EH (cell line): Measurements from ENCODE around the gene CACNA2D1.
"Not testable (repeated sequence)": the region's sequence is repeated elsewhere in the genome, so short reads cannot be mapped to it uniquely, and the experiment has no call there.

Experiments
- DNase-seq: peaks from one replicate; pipeline ENCODE4 v3.0.0-alpha.2; 2015; ENCODE audit warnings: low read depth

CACNA2D1 gene

DNA sequence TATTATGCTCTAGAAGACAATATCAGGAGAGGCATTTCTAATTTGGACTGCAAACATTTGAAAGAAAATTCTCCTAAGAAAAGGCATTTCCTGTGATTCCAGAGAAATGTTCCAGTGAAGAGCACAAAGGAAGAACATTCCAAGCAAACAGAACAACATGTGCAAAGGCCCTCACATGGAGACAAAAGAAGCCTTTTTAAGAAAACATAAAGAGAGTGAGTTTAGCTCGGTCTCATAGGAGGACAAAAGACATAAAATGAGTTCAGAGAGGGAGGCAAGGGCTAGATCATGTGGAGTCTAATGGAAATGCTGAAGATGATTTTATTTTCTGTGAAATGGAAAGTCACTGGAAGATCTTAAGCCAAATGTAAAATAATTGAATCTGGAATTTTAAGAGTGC lies 404.0 kb downstream of the CACNA2D1 start:
- DNase-seq: peak; percentile 42

DNA sequence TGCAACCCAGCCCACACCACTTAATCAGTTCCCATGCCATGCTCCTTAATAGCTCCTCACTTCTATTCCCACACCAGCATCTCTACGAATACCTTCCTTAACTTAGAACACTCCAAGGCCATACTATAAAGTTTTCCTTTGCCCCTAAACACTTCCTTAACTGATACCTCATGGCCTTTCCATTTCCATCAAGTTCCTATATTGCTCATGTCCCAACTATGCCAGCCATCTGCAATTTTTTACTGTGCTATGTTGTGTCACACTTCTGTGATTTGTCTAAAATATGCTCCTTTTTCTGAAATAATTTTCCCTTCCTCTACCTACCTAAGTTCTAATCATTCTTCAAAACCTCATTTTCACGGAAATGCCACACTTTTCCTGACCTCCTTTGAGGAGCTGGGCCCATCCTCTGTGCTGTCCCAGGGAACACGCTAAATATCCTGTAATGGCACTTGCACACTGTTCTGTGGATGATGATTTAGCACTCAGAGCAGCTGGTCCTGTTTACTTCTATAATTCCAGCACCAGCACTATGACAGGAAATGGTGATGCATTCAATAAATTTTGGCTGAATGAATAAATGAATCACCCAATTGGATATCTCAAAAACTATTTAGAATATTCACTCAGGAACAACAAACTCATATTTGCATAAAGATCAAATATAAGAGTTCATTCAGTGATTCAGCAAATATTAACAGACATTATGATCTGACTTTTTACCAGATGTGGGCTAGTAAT lies 407.3 kb downstream of the CACNA2D1 start:
- DNase-seq: peak; percentile 88

DNA sequence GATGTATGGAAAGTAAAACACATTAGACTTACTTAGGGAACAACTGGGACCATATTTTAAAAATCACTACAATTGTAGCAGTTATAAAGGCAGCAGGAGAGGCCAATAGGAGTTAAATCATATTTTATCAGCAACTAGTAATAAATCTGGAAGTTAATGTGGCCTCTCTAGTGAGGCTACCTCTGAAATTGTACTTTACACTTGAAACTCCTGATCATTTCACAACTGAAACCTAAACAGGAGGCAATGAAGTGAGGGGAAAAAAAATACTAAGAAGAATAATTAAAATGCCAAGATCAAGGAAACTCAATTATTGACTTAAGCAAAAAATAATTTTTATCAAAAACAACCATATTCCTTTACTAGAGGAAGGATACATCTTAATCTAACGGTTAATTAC lies 408.1 kb downstream of the CACNA2D1 start:
- no peak for DNase-seq

DNA sequence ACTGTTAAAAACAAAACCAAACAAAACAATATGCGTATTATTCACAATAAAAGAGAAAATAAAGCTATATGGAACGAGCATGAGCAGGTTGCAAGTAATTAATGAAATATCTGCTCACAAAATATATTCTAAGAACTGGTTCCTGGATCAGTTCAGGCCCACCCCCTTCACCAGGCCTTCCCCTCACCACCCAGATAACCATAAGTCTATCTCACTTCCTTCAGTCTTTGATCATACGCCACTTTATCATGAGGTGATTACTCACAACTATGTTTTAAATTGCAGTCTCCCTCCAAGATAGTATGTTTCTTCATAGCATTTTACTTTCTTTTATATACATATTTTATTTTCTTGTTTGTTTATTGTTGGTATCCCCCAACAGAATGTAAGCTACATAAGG lies 410.7 kb downstream of the CACNA2D1 start:
- DNase-seq: no peak

DNA sequence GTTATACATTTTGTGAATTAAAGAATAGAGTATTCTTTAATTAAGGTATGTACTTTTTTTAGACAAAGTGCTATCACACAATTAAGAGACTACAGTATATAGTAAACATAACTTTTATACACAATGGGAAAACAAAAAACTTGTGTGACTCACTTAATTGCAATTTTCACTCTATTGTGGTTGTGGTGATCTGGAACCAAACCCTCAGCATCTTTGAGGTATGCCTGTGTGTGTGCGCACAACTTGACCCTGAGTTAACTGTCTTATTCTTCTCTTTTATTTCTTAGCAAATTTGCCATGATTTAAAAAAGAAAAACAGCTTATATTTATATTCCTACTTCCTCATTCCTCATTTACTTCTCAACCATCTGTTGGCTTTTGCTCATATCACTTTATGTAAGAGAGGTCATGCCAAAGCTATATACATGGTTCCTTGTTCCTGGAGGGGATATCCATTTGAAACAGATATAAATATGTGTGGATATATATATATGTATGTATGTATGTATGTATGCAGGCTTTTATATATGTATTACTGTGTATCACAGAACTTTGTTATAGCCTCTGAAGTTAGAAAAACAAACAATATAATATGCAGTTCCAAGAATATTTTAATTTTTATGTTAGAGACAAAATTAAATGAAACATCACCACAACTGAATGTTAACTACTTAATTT lies 414.2 kb downstream of the CACNA2D1 start:
- DNase-seq: peak; percentile 24

DNA sequence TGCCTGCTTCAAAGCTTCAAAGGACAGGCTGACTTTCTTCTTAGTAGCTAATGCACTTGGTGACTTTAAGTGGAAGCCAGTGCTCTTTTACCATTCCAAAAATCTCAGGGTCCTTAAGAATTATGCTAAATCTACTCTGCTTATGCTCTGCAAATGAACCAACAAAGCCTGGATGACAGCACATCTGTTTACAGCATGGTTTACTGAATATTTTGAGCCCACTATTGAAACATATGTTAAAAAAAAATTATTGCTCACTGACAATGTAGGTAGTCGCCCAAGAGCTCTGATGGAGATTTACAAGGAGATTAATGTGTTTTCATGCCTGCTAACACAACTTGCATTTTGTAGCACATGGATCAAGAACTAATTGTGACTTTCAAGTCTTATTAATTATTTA lies 415.5 kb downstream of the CACNA2D1 start:
- no peak for DNase-seq

DNA sequence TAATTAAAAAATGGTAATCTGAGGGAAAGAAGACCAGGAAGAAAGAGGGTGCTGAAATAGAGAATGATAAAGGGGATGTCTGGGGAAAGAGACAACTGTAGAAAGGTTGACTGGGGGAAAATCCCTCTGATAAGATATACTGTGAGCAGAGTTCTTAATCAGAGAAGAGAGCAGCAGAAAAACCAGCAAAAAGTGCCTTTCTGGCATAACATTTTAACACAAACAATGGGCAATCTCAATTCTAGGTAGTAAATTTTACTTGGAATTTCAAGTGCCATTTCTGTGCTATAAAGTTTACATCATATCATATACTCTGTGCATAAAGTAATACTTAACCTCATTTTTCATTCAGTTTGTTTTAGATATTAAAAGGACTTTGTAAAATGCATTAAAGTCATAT lies 421.9 kb downstream of the CACNA2D1 start:
- no peak for DNase-seq

DNA sequence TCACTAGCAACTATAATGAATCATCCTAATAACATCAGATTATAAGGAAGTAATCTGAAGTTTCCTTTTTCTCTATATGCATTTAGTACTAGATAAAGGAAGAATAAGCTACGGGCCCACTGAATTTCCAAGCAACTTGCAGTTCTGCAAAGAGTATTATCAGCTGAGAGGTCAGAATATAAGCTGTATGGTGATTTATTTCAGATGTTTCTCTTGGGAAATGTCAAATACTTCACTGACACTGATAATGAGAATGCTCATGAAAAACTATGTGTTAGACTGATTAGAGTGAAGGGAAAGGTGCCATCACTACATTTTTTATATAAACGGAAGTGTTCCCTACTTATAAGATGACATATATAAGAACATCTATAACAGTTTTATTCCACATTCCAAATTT lies 422.5 kb downstream of the CACNA2D1 start:
- DNase-seq: no peak

DNA sequence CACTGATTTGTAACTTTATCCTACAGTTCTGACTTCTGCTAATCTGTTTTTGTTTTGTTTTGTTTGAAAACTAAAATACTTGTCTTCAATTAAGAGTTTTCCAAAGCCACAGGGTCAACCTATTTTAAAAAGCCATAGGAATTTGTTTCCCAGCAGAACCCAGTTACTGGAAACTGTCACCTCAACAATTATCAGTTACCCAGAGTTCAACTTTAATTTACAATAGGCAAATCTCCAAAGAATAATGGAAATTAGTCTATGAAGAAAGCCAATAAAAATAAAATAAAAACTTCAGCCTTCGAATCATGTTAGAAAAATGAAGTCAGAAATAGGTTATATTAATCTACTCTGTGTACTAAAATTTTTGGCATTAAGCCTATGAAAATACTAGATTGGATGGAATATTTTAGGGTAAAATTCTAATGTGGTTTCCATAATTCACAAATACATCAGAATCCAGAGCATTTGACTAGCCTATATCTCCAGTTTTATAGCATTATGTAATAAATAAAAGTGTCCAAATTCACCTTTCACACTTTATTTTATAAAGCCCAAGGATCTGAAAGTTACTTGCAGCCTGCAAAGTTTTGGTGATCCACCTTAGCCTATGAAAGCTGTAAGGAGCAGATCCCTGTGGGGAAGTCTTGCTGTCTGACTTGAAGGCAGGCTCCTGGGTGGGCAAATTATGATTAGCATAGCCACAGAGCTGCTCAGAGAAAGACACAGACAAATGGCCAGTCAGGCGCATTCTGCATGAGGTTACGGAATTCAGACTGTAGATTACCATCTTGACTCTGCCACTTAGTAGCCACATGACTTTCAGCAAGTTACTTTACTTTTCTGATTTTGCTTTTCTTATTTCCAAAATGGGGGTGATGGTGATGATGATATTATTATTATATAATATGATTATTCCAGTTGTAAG lies 423.8 kb downstream of the CACNA2D1 start:
- DNase-seq: peak; percentile 58

DNA sequence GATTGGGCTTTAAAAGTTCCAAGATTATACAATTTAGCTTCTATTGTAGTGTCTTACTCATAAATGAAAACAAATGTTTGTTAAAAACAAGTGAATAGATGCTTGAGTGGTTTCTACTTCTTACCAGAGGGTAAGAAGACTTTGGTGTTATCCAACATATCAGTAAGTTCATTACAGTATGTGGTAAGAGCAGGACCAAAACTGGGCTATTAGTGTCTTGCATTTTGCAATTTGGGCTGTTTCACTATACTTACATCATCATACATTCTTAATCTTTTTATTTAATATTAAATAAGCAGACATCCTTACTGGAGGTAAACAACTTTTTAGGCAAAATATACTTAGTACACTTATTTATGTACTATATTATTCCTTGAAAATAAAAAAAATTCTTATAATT lies 425.4 kb downstream of the CACNA2D1 start:
- DNase-seq: no peak

DNA sequence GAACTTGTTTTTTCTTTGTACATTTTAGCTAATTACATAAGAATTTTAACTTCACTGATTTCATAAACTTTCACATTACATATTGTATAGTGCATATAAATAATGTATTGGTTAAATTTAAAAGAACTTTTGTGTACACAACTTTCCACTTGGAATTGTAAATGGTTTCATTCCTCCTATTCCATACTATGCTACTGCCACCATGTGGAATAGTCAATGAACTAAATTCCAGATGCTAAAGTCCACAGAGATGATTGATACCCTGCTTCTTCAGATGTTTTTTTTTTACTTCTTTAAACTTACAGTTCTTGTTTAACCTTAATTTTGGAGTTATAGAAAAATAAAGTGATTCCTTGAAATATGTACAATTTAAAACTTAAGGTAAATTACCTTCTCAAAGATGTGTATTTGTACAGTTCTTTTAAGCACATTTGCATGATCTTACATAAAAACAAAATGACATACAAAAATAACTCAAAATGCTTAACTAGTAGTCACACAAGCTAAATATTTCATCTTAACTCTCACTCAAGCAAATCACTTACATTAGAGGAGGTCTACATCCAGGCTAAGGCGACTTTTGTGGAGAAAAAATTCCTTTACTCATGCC lies 426.1 kb downstream of the CACNA2D1 start:
- peak; percentile 54 for DNase-seq

DNA sequence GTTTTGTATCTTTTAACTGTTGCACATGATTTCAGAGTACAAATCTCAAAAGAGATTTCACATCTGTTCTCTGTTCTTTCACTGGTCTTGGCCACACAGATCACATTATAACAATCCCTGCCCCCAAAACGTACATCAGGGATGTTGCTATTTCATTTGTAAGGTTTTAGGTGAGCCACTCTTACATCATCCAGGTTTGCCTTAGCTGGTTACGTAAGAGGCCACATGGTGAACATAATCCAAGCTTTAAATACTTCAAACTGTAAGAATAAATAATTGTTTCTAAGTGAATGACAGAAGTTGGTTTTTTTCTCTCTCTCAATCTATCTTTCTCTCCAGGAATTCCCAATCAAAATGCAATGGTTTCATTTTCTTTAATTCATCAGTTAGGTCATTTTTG lies 427.8 kb downstream of the CACNA2D1 start:
- DNase-seq: no peak

DNA sequence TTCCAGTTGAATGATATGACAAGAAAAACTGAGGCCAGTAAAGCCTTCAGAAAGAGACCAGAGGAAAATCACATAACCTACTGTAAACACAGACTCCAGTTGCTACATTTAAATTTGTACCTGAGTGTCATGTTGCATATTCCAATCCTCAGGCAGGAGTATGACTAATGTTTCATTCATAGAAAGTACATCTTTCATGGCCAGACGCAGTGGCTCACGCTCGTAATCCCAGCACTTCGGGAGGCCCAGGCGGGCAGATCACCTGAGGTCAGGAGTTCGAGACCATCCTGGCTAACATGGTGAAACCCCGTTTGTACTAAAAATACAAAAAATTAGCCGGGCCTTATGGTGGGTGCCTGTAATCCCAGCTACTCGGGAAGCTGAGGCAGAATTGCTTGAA lies 429.0 kb downstream of the CACNA2D1 start:
- not testable (repeated sequence) for DNase-seq

DNA sequence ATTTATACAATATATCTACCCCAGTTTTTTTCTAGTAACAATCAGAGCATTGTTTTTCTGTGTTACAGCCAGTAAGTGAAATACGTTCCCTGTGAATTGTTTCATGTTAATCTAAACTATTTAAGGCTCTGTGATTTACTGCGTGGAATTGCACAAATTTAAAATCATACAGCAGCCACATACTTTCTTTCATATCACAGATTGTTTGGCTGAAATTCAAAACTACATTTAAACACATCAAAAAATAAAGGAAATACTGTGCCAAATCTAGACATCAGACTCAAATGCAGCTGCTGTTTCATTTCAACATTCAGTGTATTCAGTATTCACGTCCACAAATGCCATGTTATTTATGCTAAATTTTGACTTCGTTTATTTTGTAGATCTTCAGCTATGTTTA lies 431.1 kb downstream of the CACNA2D1 start:
- no peak for DNase-seq

DNA sequence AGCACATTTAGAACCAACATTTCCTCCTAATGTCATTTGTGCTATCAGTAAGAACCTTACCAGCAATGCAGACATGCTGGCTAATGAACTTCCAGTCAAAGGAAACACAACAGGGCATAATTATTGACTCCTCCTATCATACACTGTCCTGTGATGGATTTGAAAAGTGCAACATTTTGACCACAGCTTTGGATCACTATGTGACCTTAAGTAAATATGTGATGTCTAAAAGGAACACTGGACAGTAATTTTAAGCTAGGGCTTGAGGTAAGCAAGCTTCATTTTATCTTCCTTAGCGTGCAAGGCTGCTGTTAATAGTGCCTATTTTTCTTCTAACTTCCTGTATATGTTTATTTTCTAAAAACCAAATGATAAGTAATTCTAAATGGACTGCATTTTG lies 433.2 kb downstream of the CACNA2D1 start:
- DNase-seq: no peak

DNA sequence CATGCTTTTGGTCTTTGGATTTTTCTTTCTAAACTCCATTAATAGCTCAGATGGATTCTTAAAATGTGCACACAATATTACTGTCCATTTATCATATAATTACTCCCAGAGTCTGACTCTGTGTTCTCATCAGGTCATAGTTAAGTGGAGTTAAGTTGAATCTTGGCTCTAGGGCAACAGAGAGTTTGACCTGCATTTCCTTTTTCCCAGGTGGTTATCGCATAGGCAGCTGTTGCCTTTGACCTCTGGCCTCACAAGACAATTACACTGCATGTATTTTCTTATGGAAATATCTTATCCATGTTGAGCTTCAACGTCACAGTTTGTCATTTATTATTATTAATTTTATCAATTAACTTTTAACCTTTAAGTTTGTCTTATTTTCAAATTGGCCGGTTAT lies 436.3 kb downstream of the CACNA2D1 start:
- no peak for DNase-seq

DNA sequence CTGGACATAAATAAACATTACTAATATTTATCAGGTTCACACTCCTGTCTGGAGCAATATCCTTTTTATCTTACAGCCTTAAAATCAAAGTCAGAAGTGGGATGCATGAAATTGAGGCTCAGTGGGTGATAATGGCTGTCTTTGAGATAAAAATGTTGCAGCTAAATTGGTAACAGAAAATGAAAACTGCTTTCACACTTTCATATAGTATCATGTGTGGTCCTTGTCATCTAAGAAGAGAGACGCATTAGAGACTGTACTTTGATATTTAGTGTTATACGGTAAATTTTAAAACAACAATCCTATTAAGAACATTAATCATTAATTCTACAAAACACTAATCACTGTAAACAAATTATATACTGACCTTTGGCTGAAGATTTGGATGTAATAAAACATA lies 438.5 kb downstream of the CACNA2D1 start:
- no peak for DNase-seq

DNA sequence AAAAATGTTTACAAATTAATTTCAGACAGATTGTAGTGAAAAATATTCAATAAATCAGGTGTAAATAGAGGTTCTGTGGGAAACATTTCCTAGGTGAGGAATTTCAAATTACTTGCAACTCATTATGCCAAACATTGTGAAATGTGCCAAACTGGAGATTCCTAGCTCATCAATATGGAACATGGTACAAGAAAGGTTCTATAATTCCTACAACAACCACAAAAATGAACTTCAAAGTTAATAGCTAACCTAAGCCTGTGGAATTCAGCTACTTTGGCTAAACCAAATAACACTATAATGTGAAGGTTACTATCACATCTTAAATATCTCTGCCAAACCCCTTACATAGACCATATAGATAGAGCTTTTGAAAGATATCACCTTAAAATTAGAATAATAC lies 450.4 kb downstream of the CACNA2D1 start:
- no peak for DNase-seq

DNA sequence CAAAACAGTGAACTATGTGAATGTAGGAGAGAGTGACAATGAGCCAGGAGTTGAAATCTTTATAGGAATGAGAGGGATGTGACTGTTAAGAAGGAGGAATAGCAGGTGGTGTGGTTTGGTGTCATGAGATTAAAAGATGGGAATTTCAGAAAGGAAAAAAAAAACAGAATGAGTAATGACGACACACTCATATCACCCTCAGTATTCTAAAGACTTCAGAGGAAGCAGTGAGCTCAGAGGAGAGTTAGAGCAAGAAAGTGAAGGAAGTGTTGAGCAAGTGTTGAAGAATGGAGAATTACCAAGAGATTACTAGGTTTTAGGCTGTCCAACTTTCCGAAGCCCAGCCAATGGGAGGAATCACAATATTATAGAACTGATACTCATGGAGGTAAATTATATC lies 453.2 kb downstream of the CACNA2D1 start:
- DNase-seq: peak; percentile 50

DNA sequence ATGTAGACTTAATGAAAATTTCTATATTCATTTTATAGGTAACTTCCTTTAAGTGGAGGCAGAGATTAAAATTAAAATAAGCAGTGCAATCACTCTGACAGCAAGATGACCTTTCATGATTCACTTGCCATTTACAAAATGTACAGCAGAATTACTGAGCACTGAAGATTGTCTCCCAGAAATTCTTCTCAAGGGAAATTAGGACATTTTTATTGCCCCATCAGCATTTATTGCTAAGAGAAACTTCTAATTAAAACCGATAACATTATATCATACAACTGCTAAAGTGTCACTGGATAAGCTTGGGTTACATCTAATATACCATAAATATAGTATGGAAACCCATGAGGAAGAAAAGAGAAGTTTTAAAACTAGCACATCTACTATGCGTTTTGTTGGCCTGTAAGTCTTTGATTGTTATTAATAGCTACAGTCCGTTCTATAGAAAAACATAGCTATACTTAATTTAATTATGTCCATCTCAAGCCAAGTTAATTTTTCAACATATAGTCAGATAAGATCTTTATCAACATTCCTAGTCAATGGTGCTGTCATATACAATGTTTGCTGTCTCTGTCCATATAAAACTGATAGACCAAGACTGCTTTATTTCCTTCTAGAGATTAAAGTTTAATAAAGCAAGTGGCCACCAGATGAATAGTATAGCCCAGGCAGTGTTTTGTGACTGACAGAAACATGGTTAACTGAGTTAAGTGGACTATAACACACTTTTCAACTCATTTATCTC lies 456.7 kb downstream of the CACNA2D1 start:
- DNase-seq: peak; percentile 6

DNA sequence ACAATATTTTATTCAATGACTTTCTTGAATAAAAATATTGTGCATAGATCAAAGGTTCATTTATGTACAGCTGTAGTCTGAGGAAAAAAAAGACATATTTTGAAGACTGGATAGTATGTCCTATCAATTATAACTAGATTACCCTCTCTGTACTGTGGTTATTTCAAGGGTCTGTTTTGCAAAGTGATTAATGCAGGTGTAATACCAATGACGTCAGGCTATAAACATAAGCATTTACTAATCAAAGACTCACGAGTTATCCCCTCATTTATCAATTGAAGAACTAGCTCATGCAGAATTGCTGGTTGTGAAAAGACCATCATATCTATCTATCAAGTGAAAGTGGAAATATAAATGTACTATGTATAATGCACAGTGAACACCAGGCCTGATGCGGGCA lies 460.2 kb downstream of the CACNA2D1 start:
- no peak for DNase-seq

DNA sequence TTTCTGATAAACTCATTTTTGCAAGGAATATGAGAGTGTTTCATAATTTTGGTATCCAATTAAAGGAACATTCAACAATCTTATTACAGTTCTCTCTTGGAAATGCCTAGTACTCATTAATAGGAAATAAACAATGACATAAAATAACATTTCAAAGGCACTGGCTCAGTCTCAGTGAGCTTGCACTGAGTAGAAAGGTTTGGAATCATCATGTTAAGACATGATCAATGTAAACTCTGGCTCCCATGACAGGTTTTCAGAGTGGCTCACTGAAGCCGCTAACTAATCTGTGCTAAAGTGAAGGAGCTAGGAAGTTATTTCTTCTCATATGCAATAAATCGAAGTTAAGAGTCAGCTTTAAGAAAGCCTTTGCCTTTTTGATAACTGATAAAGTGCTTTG lies 470.5 kb downstream of the CACNA2D1 start:
- DNase-seq: no peak
